Measurements from ENCODE around the gene KIRREL3.

Gene KIRREL3

GRCh38 chr11:127000291-127000968 lies at the start of gene KIRREL3:
KIRREL3 (minus strand) TSS chr11:127000770.
- H3K27me3 ChIP-seq (replicated peaks; ENCODE audit: control insufficient read depth, insufficient read depth, low read length): peaks cover 6% of the 10 kb centered on the region

GRCh38 chr11:127050186-127050585 lies 49.6 kb upstream of the KIRREL3 start:
- H3K36me3 ChIP-seq (ENCODE audit: control insufficient read depth, insufficient read depth, low read length): no peaks in the 10 kb centered on the region
- no peak overlapping the region for H3K4me3 ChIP-seq (replicated peaks; ENCODE audit: low read depth, low read length)
- DNase-seq (ENCODE audit: extremely low read depth, insufficient read length): no peak
- no peak for TF ChIP-seq CTCF (IDR thresholded peaks at IDR 0.05; ENCODE audit: insufficient read depth, low read length, poor library complexity, severe bottlenecking)
- H3K27me3 ChIP-seq (replicated peaks; ENCODE audit: control insufficient read depth, insufficient read depth, low read length): no peaks in the 10 kb centered on the region; the same call in 1 of the 2 replicates

More at GRCh38 chr11:127000291-127000968, at the start of gene KIRREL3:
- no peak for TF ChIP-seq CTCF (IDR thresholded peaks at IDR 0.05; ENCODE audit: insufficient read depth, low read length, poor library complexity, severe bottlenecking)
- Histone ChIP-seq H3K4me3 (replicated peaks; ENCODE audit: low read depth, low read length) (no peak within 1 kb of the TSS), H3K36me3 (ENCODE audit: control insufficient read depth, insufficient read depth, low read length) (no peaks in the 10 kb centered on the region)
- no peak for DNase-seq (ENCODE audit: extremely low read depth, insufficient read length)

GRCh38 chr11:127049486-127049885 lies 48.9 kb upstream of the KIRREL3 start:
- Histone ChIP-seq H3K27me3 (replicated peaks; ENCODE audit: control insufficient read depth, insufficient read depth, low read length) (no peaks in the 10 kb centered on the region; the same call in 1 of the 2 replicates), H3K36me3 (ENCODE audit: control insufficient read depth, insufficient read depth, low read length) (no peaks in the 10 kb centered on the region), H3K4me3 (replicated peaks; ENCODE audit: low read depth, low read length) (no peak overlapping the region)
- no peak for TF ChIP-seq CTCF (IDR thresholded peaks at IDR 0.05; ENCODE audit: insufficient read depth, low read length, poor library complexity, severe bottlenecking)
- DNase-seq (ENCODE audit: extremely low read depth, insufficient read length): no peak

- no peak for DNase-seq (ENCODE audit: extremely low read depth, insufficient read length)
- no peak for TF ChIP-seq CTCF (IDR thresholded peaks at IDR 0.05; ENCODE audit: insufficient read depth, low read length, poor library complexity, severe bottlenecking)
- Histone ChIP-seq H3K27me3 (replicated peaks; ENCODE audit: control insufficient read depth, insufficient read depth, low read length) (no peaks in the 10 kb centered on the region), H3K4me3 (replicated peaks; ENCODE audit: low read depth, low read length) (no peak overlapping the region), H3K36me3 (ENCODE audit: control insufficient read depth, insufficient read depth, low read length) (no peaks in the 10 kb centered on the region)
These were observed 44.0 kb upstream of the KIRREL3 start for GRCh38 chr11:127044535-127044934.

- H3K4me3 ChIP-seq (replicated peaks; ENCODE audit: low read depth, low read length): no peak overlapping the region
- no peak for DNase-seq (ENCODE audit: extremely low read depth, insufficient read length)
- TF ChIP-seq CTCF (IDR thresholded peaks at IDR 0.05; ENCODE audit: insufficient read depth, low read length, poor library complexity, severe bottlenecking): no peak
- H3K27me3 ChIP-seq (replicated peaks; ENCODE audit: control insufficient read depth, insufficient read depth, low read length): no peaks in the 10 kb centered on the region
- no peaks in the 10 kb centered on the region for H3K36me3 ChIP-seq (ENCODE audit: control insufficient read depth, insufficient read depth, low read length)
These were observed 41.9 kb upstream of the KIRREL3 start for GRCh38 chr11:127042445-127042844.
